Adrenal gland (tissue), 12 donors: Measurements from ENCODE around the gene PGBD2. TPM values are rescaled to one million over a fixed set of nuclear protein-coding genes. Genes with fewer than 3 reads are reported as not detected.

Source experiments
- DNase-seq, 7 donors: peaks; one replicate each; pipeline ENCODE4 v3.0.0-alpha.2; 2019 to 2020
- H3K27ac ChIP-seq, 5 donors: fragments of 200-600 bp; sonication (generic) in 4 of 5; 1 replicate in 3 of 5; 2 replicates in 2 of 5; pipeline versions ENCODE4 v1.5.1 to v1.8.0; 2016 to 2020; ENCODE audit warnings: mild to moderate bottlenecking in 1 of 5
- H3K27me3 ChIP-seq: fragments of 200-600 bp; 2 replicates; pipeline ENCODE4 v1.8.0; 2021
- H3K36me3 ChIP-seq, 2 donors: fragments of 200-600 bp; replicated peaks in 1 of 2; 1 replicate in 1 of 2; 2 replicates in 1 of 2; pipeline versions ENCODE4 v1.5.1 to v1.8.0; 2018 to 2022
- H3K4me1 ChIP-seq, 2 donors: fragments of 200-600 bp; replicated peaks in 1 of 2; 1 replicate in 1 of 2; 2 replicates in 1 of 2; pipeline versions ENCODE4 v1.5.1 to v1.8.0; 2018 to 2021
- H3K4me3 ChIP-seq, 4 donors: fragments of 200-600 bp; sonication (generic) in 3 of 4; one replicate each; pipeline ENCODE4 v1.5.1; 2016 to 2018
- H3K9me3 ChIP-seq, 3 donors: fragments of 200-600 bp; sonication (generic) in 1 of 3; replicated peaks in 1 of 3; 1 replicate in 2 of 3; 2 replicates in 1 of 3; pipeline versions ENCODE4 v1.5.1 to v1.8.0; 2016 to 2021
- CTCF ChIP-seq, 6 experiments: fragments of 450-650 bp in 4 of 6; fragments of 200-600 bp in 2 of 6; sonication (generic) in 1 of 6; IDR thresholded peaks; 1 replicate in 5 of 6; 2 replicates in 1 of 6; pipeline versions ENCODE4 v1.5.1 to v1.8.0; 2016 to 2021; ENCODE audit warnings: antibody characterized with exemption in 6 of 6, mild to moderate bottlenecking in 2 of 6, moderate library complexity in 1 of 6
- POLR2A ChIP-seq, 2 donors: fragments of 450-650 bp; IDR thresholded peaks; one replicate each; pipeline ENCODE4 v1.6.1; 2017; ENCODE audit warnings: antibody characterized with exemption in 2 of 2, mild to moderate bottlenecking in 2 of 2, moderate library complexity in 1 of 2
- WGBS, 4 donors: extraction: QIAGEN DNeasy Blood & Tissue Kit in 2 of 4; methylation state at CpG; one replicate each; pipeline versions ENCODE4 v1.1.5 to v1.1.7; 2013 to 2017; 5-methylcytosine and 5-hydroxymethylcytosine counted together
- intact Hi-C, 2 donors: fragments of 100-400 bp; cut with DNase I; formaldehyde crosslinking; loops; one replicate each; pipeline versions ENCODE4 v1.14.1 to v1.15.0; 2022 to 2023
- polyA plus RNA-seq, 3 donors: library from polyadenylated mRNA; stranded (reverse); fragments of 200-250 nt in 2 of 3; fragments of 350-450 nt in 1 of 3; fragmentation: Illumina TruSeq in 1 of 3; extraction: RNeasy Lipid Tissue Mini Kit (QIAGEN cat#74804) in 1 of 3; gene quantifications; one replicate each; pipeline ENCODE4 v1.2.3, GENCODE V29; 2013 to 2014
- total RNA-seq, 9 donors: library from RNA; depleted of rRNA in 4 of 9; stranded (reverse); fragments of >200 nt in 4 of 9; fragments of 120-200 nt in 1 of 9; fragmentation: NEBNext Ultra II Directional in 1 of 9; extraction: Animal tissue kit (Norgen Biotek cat#: 25700) in 1 of 9; gene quantifications; one replicate each; pipeline versions ENCODE4 v1.1.0 to v1.2.4, GENCODE V29; 2013 to 2023
- donor health status: healthy with polysubstance abuse.
- donor health status: Bipolar disorder and iron deficiency.
- donor health status: DM: yes; HTN: yes; CAD: no.
- donor health status: DM: no; HTN: no; CAD: no.
- donor health status: DM: no; HTN: no; CAD: no.
- donor health status: DM: yes; HTN: yes; CAD: no.

Gene PGBD2
- total and polyA plus RNA-seq, 12 donors: 1.6 to 9.2 (median 4.6) TPM

- DNase-seq: no peak
- WGBS, 4 donors: 20 to 30% (median 23%) methylated on average over 3 to 4 of the region's 4 CpGs
- no peaks in the 10 kb centered on the region for H3K36me3 ChIP-seq
- H3K27ac ChIP-seq: peak overlapping the region in 2 of 5 donors; percentile 53 to 77
- peak overlapping the region in 2 of 4 donors; percentile 37 to 74 for H3K4me3 ChIP-seq
- TF ChIP-seq CTCF (IDR thresholded peaks at IDR 0.05) (no peak), POLR2A (IDR thresholded peaks at IDR 0.05) (no peak)
- H3K9me3 ChIP-seq: no peaks in the 10 kb centered on the region
- H3K27me3 ChIP-seq: no peaks in the 10 kb centered on the region
- peaks cover 16 to 19% of the 10 kb centered on the region in 2 donors for H3K4me1 ChIP-seq
- intact Hi-C loops: no loop called here
Observed at GRCh38 chr1:248862695-248862997, 43.4 kb upstream of the PGBD2 start.

GRCh38 chr1:248862998-248863881 lies 42.8 kb upstream of the PGBD2 start:
- H3K4me3 ChIP-seq: peak overlapping the region in 2 of 4 donors; percentile 37 to 74
- TF ChIP-seq CTCF (IDR thresholded peaks at IDR 0.05) (no peak), POLR2A (IDR thresholded peaks at IDR 0.05) (peak in 1 of 2 donors; percentile 52)
- intact Hi-C loops: no loop called here
- H3K27ac ChIP-seq: peak overlapping the region in 3 of 5 donors; percentile 18 to 77 (median 53)
- H3K27me3 ChIP-seq: no peaks in the 10 kb centered on the region
- WGBS, 4 donors: 4 to 15% (median 5%) methylated on average over 16 to 46 of the region's 46 CpGs
- peaks cover 12 to 13% of the 10 kb centered on the region in 2 donors for H3K4me1 ChIP-seq
- no peaks in the 10 kb centered on the region for H3K9me3 ChIP-seq
- DNase-seq: peak; percentile 83 to 94 (median 91)
- no peaks in the 10 kb centered on the region for H3K36me3 ChIP-seq

- Histone ChIP-seq H3K27ac (no peak overlapping the region), H3K9me3 (no peaks in the 10 kb centered on the region), H3K4me1 (no peaks in the 10 kb centered on the region), H3K36me3 (no peaks in the 10 kb centered on the region), H3K4me3 (peak overlapping the region in 1 of 4 donors; percentile 63), H3K27me3 (no peaks in the 10 kb centered on the region)
- intact Hi-C loops: no loop called here
- no peak for TF ChIP-seq POLR2A (IDR thresholded peaks at IDR 0.05)
- TF ChIP-seq CTCF (IDR thresholded peaks at IDR 0.05): no peak
- DNase-seq: no peak
- 97 to 99% (median 98%) methylated on average over 3 of the region's 3 CpGs for WGBS, 4 donors
Observed at GRCh38 chr1:248871837-248872401, 34.1 kb upstream of the PGBD2 start.

GRCh38 chr1:248872752-248873408 lies 33.2 kb upstream of the PGBD2 start:
- no peaks in the 10 kb centered on the region for H3K27me3 ChIP-seq
- peak overlapping the region in 3 of 4 donors; percentile 27 to 63 (median 58) for H3K4me3 ChIP-seq
- no peaks in the 10 kb centered on the region for H3K4me1 ChIP-seq
- no peak for TF ChIP-seq CTCF (IDR thresholded peaks at IDR 0.05)
- peak in 1 of 2 donors; percentile 40 for TF ChIP-seq POLR2A (IDR thresholded peaks at IDR 0.05)
- WGBS, 4 donors: 1 to 2% (median 1%) methylated on average over 20 to 31 of the region's 31 CpGs
- DNase-seq: peak; percentile 53 to 82 (median 65)
- no peaks in the 10 kb centered on the region for H3K9me3 ChIP-seq
- intact Hi-C loops: no loop called here
- H3K36me3 ChIP-seq: no peaks in the 10 kb centered on the region
- H3K27ac ChIP-seq: peak overlapping the region; percentile 76 to 97 (median 95)
